ENCODE data around the gene SMIM36. TPM values are rescaled to one million over a fixed set of nuclear protein-coding genes. Genes with fewer than 3 reads are reported as not detected.

Gene SMIM36
- total and polyA plus RNA-seq, 10 of the 15 experiments (the other 5 are each of a cell fraction or from before 2014, with no cell fraction given) = not detected

- TF ChIP-seq REST (IDR thresholded peaks at IDR 0.05; ENCODE audit: low read depth, low read length) (no peak), SREBF2 (IDR thresholded peaks at IDR 0.05; ENCODE audit: low read length) (no peak), ZZZ3 (IDR thresholded peaks at IDR 0.05; ENCODE audit: control insufficient read depth, insufficient read length, low read depth) (no peak), IRF5 (IDR thresholded peaks at IDR 0.05; ENCODE audit: borderline replicate concordance) (no peak), CHD4 (IDR thresholded peaks at IDR 0.05) (no peak), ZNF217 (IDR thresholded peaks at IDR 0.05) (no peak), STAT3 (IDR thresholded peaks at IDR 0.05; ENCODE audit: low read depth, low read length) (no peak), KDM1A (IDR thresholded peaks at IDR 0.05; ENCODE audit: borderline replicate concordance) (no peak), LARP7 (IDR thresholded peaks at IDR 0.05) (no peak), SMAD1 (IDR thresholded peaks at IDR 0.05; ENCODE audit: low read depth, partially characterized antibody) (no peak), NR2C2 (IDR thresholded peaks at IDR 0.05; ENCODE audit: borderline replicate concordance, control insufficient read depth, insufficient read length, low read depth) (no peak), JUNB (IDR thresholded peaks at IDR 0.05) (peak; percentile 31), SUZ12 (IDR thresholded peaks at IDR 0.05; ENCODE audit: unreplicated experiment) (no peak)
- TF ChIP-seq, protein P1, sequence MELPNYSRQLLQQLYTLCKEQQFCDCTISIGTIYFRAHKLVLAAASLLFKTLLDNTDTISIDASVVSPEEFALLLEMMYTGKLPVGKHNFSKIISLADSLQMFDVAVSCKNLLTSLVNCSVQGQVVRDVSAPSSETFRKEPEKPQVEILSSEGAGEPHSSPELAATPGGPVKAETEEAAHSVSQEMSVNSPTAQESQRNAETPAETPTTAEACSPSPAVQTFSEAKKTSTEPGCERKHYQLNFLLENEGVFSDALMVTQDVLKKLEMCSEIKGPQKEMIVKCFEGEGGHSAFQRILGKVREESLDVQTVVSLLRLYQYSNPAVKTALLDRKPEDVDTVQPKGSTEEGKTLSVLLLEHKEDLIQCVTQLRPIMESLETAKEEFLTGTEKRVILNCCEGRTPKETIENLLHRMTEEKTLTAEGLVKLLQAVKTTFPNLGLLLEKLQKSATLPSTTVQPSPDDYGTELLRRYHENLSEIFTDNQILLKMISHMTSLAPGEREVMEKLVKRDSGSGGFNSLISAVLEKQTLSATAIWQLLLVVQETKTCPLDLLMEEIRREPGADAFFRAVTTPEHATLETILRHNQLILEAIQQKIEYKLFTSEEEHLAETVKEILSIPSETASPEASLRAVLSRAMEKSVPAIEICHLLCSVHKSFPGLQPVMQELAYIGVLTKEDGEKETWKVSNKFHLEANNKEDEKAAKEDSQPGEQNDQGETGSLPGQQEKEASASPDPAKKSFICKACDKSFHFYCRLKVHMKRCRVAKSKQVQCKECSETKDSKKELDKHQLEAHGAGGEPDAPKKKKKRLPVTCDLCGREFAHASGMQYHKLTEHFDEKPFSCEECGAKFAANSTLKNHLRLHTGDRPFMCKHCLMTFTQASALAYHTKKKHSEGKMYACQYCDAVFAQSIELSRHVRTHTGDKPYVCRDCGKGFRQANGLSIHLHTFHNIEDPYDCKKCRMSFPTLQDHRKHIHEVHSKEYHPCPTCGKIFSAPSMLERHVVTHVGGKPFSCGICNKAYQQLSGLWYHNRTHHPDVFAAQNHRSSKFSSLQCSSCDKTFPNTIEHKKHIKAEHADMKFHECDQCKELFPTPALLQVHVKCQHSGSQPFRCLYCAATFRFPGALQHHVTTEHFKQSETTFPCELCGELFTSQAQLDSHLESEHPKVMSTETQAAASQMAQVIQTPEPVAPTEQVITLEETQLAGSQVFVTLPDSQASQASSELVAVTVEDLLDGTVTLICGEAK (IDR thresholded peaks at IDR 0.05; ENCODE audit: borderline replicate concordance) = no peak
- TF ChIP-seq, protein P2, sequence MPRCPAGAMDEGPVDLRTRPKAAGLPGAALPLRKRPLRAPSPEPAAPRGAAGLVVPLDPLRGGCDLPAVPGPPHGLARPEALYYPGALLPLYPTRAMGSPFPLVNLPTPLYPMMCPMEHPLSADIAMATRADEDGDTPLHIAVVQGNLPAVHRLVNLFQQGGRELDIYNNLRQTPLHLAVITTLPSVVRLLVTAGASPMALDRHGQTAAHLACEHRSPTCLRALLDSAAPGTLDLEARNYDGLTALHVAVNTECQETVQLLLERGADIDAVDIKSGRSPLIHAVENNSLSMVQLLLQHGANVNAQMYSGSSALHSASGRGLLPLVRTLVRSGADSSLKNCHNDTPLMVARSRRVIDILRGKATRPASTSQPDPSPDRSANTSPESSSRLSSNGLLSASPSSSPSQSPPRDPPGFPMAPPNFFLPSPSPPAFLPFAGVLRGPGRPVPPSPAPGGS (IDR thresholded peaks at IDR 0.05; ENCODE audit: borderline replicate concordance, insufficient read depth, low read depth, low read length, poor library complexity, severe bottlenecking) = peak; percentile 87
- TF ChIP-seq, protein P3, sequence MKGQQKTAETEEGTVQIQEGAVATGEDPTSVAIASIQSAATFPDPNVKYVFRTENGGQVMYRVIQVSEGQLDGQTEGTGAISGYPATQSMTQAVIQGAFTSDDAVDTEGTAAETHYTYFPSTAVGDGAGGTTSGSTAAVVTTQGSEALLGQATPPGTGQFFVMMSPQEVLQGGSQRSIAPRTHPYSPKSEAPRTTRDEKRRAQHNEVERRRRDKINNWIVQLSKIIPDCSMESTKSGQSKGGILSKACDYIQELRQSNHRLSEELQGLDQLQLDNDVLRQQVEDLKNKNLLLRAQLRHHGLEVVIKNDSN (IDR thresholded peaks at IDR 0.05; ENCODE audit: borderline replicate concordance, extremely low read length, insufficient read depth, low read depth, low read length) = no peak
These were observed 74.1 kb downstream of the SMIM36 start (continued) for GRCh38 chr17:55437159-55437605.
